GM12878 (cell line): ENCODE data around the gene PAK5. TPM values are rescaled to one million over a fixed set of nuclear protein-coding genes. Genes with fewer than 3 reads are reported as not detected.

Source experiments
- ATAC-seq: fragments of 200-7000 bp; cut with Tn5 transposase; 3 replicates; pipeline ENCODE4 v1.9.1; 2020; ENCODE audit warnings: mild to moderate bottlenecking, moderate library complexity
- BruUV-seq: library from RNA; stranded (reverse); fragments of 400-500 nt; replicated peaks from 2 replicates; lab custom pipeline; 2021; lab: Mats Ljungman, UMichigan
- CTCF ChIA-PET: fragments of 300-600 bp; sonication (Branson Sonifier 250); formaldehyde crosslinking; extraction: SDS; loops from one replicate; lab custom pipeline; 2021; ENCODE audit warnings: inconsistent platforms; lab: Yijun Ruan, JAX
- POLR2A ChIA-PET: fragments of 350-600 bp; formaldehyde crosslinking; extraction: SDS; loops from one replicate; lab custom pipeline; 2021; ENCODE audit warnings: inconsistent platforms; lab: Charles Lee
- RAD21 ChIA-PET: fragments of 300-600 bp; sonication (Branson Sonifier 250); formaldehyde crosslinking; loops from one replicate; lab custom pipeline; 2023; ENCODE audit warnings: antibody characterized with exemption; ENCODE audit not compliant: unreplicated experiment; lab: Charles Lee
- SMC1A ChIA-PET: fragments of 300-600 bp; sonication (Branson Sonifier 250); formaldehyde crosslinking; loops from one replicate; lab custom pipeline; 2023; ENCODE audit not compliant: unreplicated experiment, uncharacterized antibody; lab: Charles Lee
- DNase-seq: peaks from one replicate; pipeline ENCODE4 v3.0.0-alpha.2; 2011; ENCODE audit warnings: low read depth, low spot score
- FAIRE-seq: peaks from 3 replicates; lab custom pipeline; 2011; peaks lifted over from hg19 to GRCh38; lab: Jason Lieb, UNC
- H2AFZ ChIP-seq: 2 replicates; pipeline ENCODE4 v1.6.0; 2011; ENCODE audit warnings: low read depth, low read length, control low read depth; ENCODE audit not compliant: control insufficient read depth
- H3K27ac ChIP-seq: 2 replicates; pipeline ENCODE4 v1.5.1; 2011; ENCODE audit warnings: control low read depth; ENCODE audit not compliant: control insufficient read depth, insufficient read depth
- H3K27me3 ChIP-seq, 2 experiments: replicated peaks in 1 of 2; 2 replicates each; pipeline versions ENCODE4 v1.6.0 to v1.6.1; 2011; ENCODE audit warnings: low read length in 1 of 2; ENCODE audit not compliant: control insufficient read depth in 2 of 2, insufficient read depth in 2 of 2
- H3K36me3 ChIP-seq, 2 experiments: 2 replicates each; pipeline ENCODE4 v1.5.1; 2011; ENCODE audit warnings: low read length in 1 of 2; ENCODE audit not compliant: control insufficient read depth in 2 of 2, insufficient read depth in 2 of 2
- H3K4me1 ChIP-seq: 2 replicates; pipeline ENCODE4 v1.6.1; 2011; ENCODE audit warnings: mild to moderate bottlenecking, low read length, moderate library complexity, mixed read lengths; ENCODE audit not compliant: control insufficient read depth, insufficient read depth
- H3K4me2 ChIP-seq: 2 replicates; pipeline ENCODE4 v1.6.0; 2011; ENCODE audit warnings: control low read depth; ENCODE audit not compliant: control insufficient read depth, insufficient read depth
- H3K4me3 ChIP-seq: fragments of 200-600 bp; sonication (generic); 2 replicates; pipeline ENCODE4 v1.5.1; 2016
- H3K79me2 ChIP-seq: 2 replicates; pipeline ENCODE4 v1.6.0; 2011; ENCODE audit warnings: low read length; ENCODE audit not compliant: control insufficient read depth, insufficient read depth
- H3K9ac ChIP-seq: 2 replicates; pipeline ENCODE4 v1.8.0; 2011; ENCODE audit warnings: low read length, control low read depth, mixed read lengths; ENCODE audit not compliant: control insufficient read depth, insufficient read depth
- H3K9me3 ChIP-seq: replicated peaks from 3 replicates; pipeline ENCODE4 v1.5.1; 2011; ENCODE audit warnings: mild to moderate bottlenecking, low read length; ENCODE audit not compliant: control insufficient read depth, insufficient read depth
- H4K20me1 ChIP-seq: 2 replicates; pipeline ENCODE4 v1.6.0; 2011; ENCODE audit not compliant: control insufficient read depth, insufficient read depth
- CEBPB ChIP-seq, 2 experiments: fragments of 150-350 bp in 1 of 2; IDR thresholded peaks; 2 replicates each; pipeline ENCODE4 v1.6.1; 2012 to 2014; ENCODE audit warnings: low read depth in 2 of 2, low read length in 2 of 2, borderline replicate concordance in 1 of 2, inconsistent platforms in 1 of 2
- DPF2 ChIP-seq: fragments of 450-650 bp; IDR thresholded peaks from 2 replicates; pipeline ENCODE4 v1.6.1; 2017; ENCODE audit warnings: mild to moderate bottlenecking
- MTA3 ChIP-seq: IDR thresholded peaks from 2 replicates; pipeline ENCODE4 v1.6.1; 2012; ENCODE audit warnings: low read length, inconsistent platforms, borderline replicate concordance
- SMAD5 ChIP-seq: IDR thresholded peaks from 2 replicates; pipeline ENCODE4 v1.6.1; 2016; ENCODE audit warnings: antibody characterized with exemption, low read depth
- SP1 ChIP-seq: IDR thresholded peaks from one replicate; pipeline ENCODE4 v1.6.1; 2011; ENCODE audit warnings: low read depth, low read length
- TAF1 ChIP-seq: IDR thresholded peaks from 2 replicates; pipeline ENCODE4 v1.6.1; 2011; ENCODE audit warnings: mild to moderate bottlenecking, low read depth, low read length, borderline replicate concordance
- ZNF217 ChIP-seq: fragments of 450-650 bp; IDR thresholded peaks from 2 replicates; pipeline ENCODE4 v1.6.1; 2017; ENCODE audit warnings: antibody characterized with exemption, mild to moderate bottlenecking
- ZNF274 ChIP-seq: IDR thresholded peaks from one replicate; pipeline ENCODE4 v1.8.0; 2011; ENCODE audit not compliant: insufficient read length, insufficient read depth
- ZNF687 ChIP-seq: fragments of 450-650 bp; IDR thresholded peaks from 2 replicates; pipeline ENCODE4 v1.6.1; 2017; ENCODE audit warnings: mild to moderate bottlenecking, moderate library complexity
- WGBS: methylation state at CpG from one replicate; pipeline ENCODE4 v1.1.6; 2016; ENCODE audit warnings: low lambda C conversion rate; ENCODE audit not compliant: insufficient replicate concordance, insufficient coverage; ENCODE audit errors: missing lambda C conversion rate; 5-methylcytosine and 5-hydroxymethylcytosine counted together
- in situ Hi-C: fragments of 300-500 bp; cut with MboI; formaldehyde crosslinking; loops from 9 replicates; pipeline ENCODE4 v1.14.3; 2018; ENCODE audit warnings: mixed read lengths
- intact Hi-C: fragments of 100-400 bp; cut with micrococcal nuclease; formaldehyde crosslinking; loops from one replicate; pipeline ENCODE4 v1.14.2; 2022; ENCODE audit not compliant: unreplicated experiment
- polyA plus RNA-seq, 11 experiments: library from polyadenylated mRNA; depleted of rRNA in 4 of 11; unstranded in 6 of 11; stranded (reverse) in 5 of 11; fragments of >200 nt; fragmentation: Nextera tagmentation in 4 of 11; fragmentation: Illumina TruSeq in 1 of 11; extraction: Ambion mirVana in 4 of 11; extraction: Trizol in 1 of 11; gene quantifications; 1 replicate in 1 of 11; 2 replicates in 10 of 11; pipeline versions ENCODE4 v1.2.1 to v1.2.3, GENCODE V29; 2011 to 2016; ENCODE audit warnings: inconsistent platforms in 2 of 11, missing spikeins in 2 of 11, low read depth in 1 of 11
- total RNA-seq, 4 experiments: library from RNA; depleted of rRNA in 3 of 4; stranded (reverse); fragments of >200 nt in 3 of 4; fragmentation: Illumina TruSeq in 1 of 4; extraction: Trizol in 1 of 4; gene quantifications; 2 replicates each; pipeline versions ENCODE4 v1.2.1 to v1.2.3, GENCODE V29; 2013 to 2021

PAK5 gene
- total and polyA plus RNA-seq, 10 of the 15 experiments (the other 5 are each of a cell fraction or from before 2014, with no cell fraction given): not detected

- H3K4me1 ChIP-seq: no peaks in the 10 kb centered on the region
- H2AFZ ChIP-seq: no peak overlapping the region
- ATAC-seq: no peak
- H3K27ac ChIP-seq: no peak overlapping the region
- in situ Hi-C loops: no loop called here
- TF ChIP-seq TAF1 (no peak), DPF2 (no peak), SP1 (no peak), CEBPB (IDR thresholded peaks at IDR 0.05; ENCODE audit: borderline replicate concordance in 1 of 2, low read depth in 2 of 2, low read length in 2 of 2) (no peak), ZNF274 (no peak), ZNF217 (no peak), MTA3 (no peak), ZNF687 (no peak), SMAD5 (no peak)
- TF ChIP-seq, all 136 proteins: peak for 0
- no TSS peak for BruUV-seq
- H3K79me2 ChIP-seq: no peaks in the 10 kb centered on the region
- SMC1A ChIA-PET: interaction anchor here (1.4 kb wide), 1 partner anchor 43 kb away, joined by 3 read pairs; no protein-coding TSS in a partner anchor
- WGBS: 6% methylated on average over 3 of the region's 3 CpGs
- DNase-seq (no peak), FAIRE-seq (no peak)
- H3K4me3 ChIP-seq: no peak overlapping the region
- RAD21 ChIA-PET: no interaction called here
- intact Hi-C loops: no loop called here
- no peak overlapping the region for H3K9ac ChIP-seq
- H4K20me1 ChIP-seq: no peaks in the 10 kb centered on the region
- POLR2A ChIA-PET: no interaction called here
- H3K36me3 ChIP-seq: no peaks in the 10 kb centered on the region
- H3K9me3 ChIP-seq: no peaks in the 10 kb centered on the region
- H3K27me3 ChIP-seq: no peaks in the 10 kb centered on the region
- CTCF ChIA-PET: no interaction called here
- H3K4me2 ChIP-seq: no peak overlapping the region
Measured at GRCh38 chr20:9741996-9742395, 96.9 kb downstream of the PAK5 start.
